GM18520 (cell line): Measurements from ENCODE around the gene SLFNL1.

Experiments used
- ATAC-seq: cut with Tn5 transposase; IDR thresholded peaks from one replicate; pipeline ENCODE4 v1.9.1; 2021; ENCODE audit not compliant: unreplicated experiment

Gene SLFNL1

GRCh38 chr1:41021526-41022308 is at the start of gene SLFNL1:
Gene SLFNL1 (minus strand): TSS chr1:41021725. CDS start chr1:41020660, 1,065 bp downstream.
- no peak for ATAC-seq

- ATAC-seq: no peak
Observed at GRCh38 chr1:41056907-41057306, 35.4 kb upstream of the SLFNL1 start.

- ATAC-seq: no peak
Observed at GRCh38 chr1:41053316-41053715, 31.8 kb upstream of the SLFNL1 start.

- no peak for ATAC-seq
Observed at GRCh38 chr1:41051022-41051421, 29.5 kb upstream of the SLFNL1 start.

GRCh38 chr1:41048540-41048939 is 27.0 kb upstream of the SLFNL1 start:
- no peak for ATAC-seq

- no peak for ATAC-seq
Observed at GRCh38 chr1:41046347-41046775, 24.8 kb upstream of the SLFNL1 start.

- ATAC-seq: no peak
Observed at GRCh38 chr1:41045740-41046139, 24.2 kb upstream of the SLFNL1 start.

- no peak for ATAC-seq
Observed at GRCh38 chr1:41044187-41044586, 22.7 kb upstream of the SLFNL1 start.

GRCh38 chr1:41041614-41042270 is 20.2 kb upstream of the SLFNL1 start:
- no peak for ATAC-seq

- no peak for ATAC-seq
Observed at GRCh38 chr1:41038110-41038509, 16.6 kb upstream of the SLFNL1 start.

- ATAC-seq: no peak
Observed at GRCh38 chr1:41037116-41037903, 15.8 kb upstream of the SLFNL1 start.

- no peak for ATAC-seq
Observed at GRCh38 chr1:41033272-41033671, 11.7 kb upstream of the SLFNL1 start.

GRCh38 chr1:41032147-41032546 is 10.6 kb upstream of the SLFNL1 start:
- ATAC-seq: no peak

- ATAC-seq: no peak
Observed at GRCh38 chr1:41030872-41031616, 9.5 kb upstream of the SLFNL1 start.

- ATAC-seq: no peak
Observed at GRCh38 chr1:41028034-41028642, 6.6 kb upstream of the SLFNL1 start.

GRCh38 chr1:41025979-41026819 is 4.7 kb upstream of the SLFNL1 start:
- ATAC-seq: no peak

- no peak for ATAC-seq
Observed at GRCh38 chr1:41024953-41025352, 3.4 kb upstream of the SLFNL1 start.

- no peak for ATAC-seq
Observed at GRCh38 chr1:41023279-41023990, 1.9 kb upstream of the SLFNL1 start.

GRCh38 chr1:41022424-41022823 is 899 bp upstream of the SLFNL1 start:
- no peak for ATAC-seq
